Thymus (tissue), 11 donors: ENCODE results near the gene RASSF8. TPM values are rescaled to one million over a fixed set of nuclear protein-coding genes. Genes with fewer than 3 reads are reported as not detected.
"Not testable (repeated sequence)": the region's sequence is repeated elsewhere in the genome, so short reads cannot be mapped to it uniquely, and the experiment has no call there.

Source experiments
- DNase-seq, 9 donors: peaks; one replicate each; pipeline ENCODE4 v3.0.0-alpha.2; 2013; ENCODE audit warnings: low spot score in 9 of 9, low read depth in 6 of 9, missing footprints in 1 of 9
- H3K27ac ChIP-seq, 2 donors: one replicate each; pipeline ENCODE4 v1.5.1; 2013; ENCODE audit warnings: control low read depth in 1 of 2, low read depth in 1 of 2, low read length in 1 of 2, mild to moderate bottlenecking in 1 of 2, moderate library complexity in 1 of 2
- H3K27me3 ChIP-seq, 2 donors: one replicate each; pipeline ENCODE4 v1.5.1; 2013; ENCODE audit warnings: low read length in 1 of 2; ENCODE audit not compliant: control insufficient read depth in 2 of 2, insufficient read depth in 1 of 2
- H3K36me3 ChIP-seq, 2 donors: one replicate each; pipeline ENCODE4 v1.5.1; 2013; ENCODE audit warnings: low read length in 1 of 2, mild to moderate bottlenecking in 1 of 2, moderate library complexity in 1 of 2; ENCODE audit not compliant: control insufficient read depth in 2 of 2, insufficient read depth in 2 of 2
- H3K4me1 ChIP-seq, 2 donors: one replicate each; pipeline ENCODE4 v1.5.1; 2013; ENCODE audit warnings: low read length in 2 of 2; ENCODE audit not compliant: control insufficient read depth in 2 of 2, insufficient read depth in 2 of 2
- H3K4me3 ChIP-seq, 2 donors: one replicate each; pipeline ENCODE4 v1.5.1; 2013; ENCODE audit warnings: low read length in 2 of 2, control low read depth in 1 of 2, mild to moderate bottlenecking in 1 of 2
- H3K9me3 ChIP-seq, 2 donors: one replicate each; pipeline ENCODE4 v1.5.1; 2013; ENCODE audit warnings: low read length in 1 of 2, mild to moderate bottlenecking in 1 of 2; ENCODE audit not compliant: control insufficient read depth in 2 of 2, insufficient read depth in 1 of 2
- WGBS: extraction: QIAGEN DNeasy Blood & Tissue Kit; methylation state at CpG from one replicate; pipeline ENCODE4 v1.1.7; 2013; 5-methylcytosine and 5-hydroxymethylcytosine counted together
- polyA plus RNA-seq: library from polyadenylated mRNA; stranded (reverse); fragments of 200-250 nt; gene quantifications from one replicate; pipeline ENCODE4 v1.2.3, GENCODE V29; 2013
- total RNA-seq: library from RNA; stranded (reverse); fragments of 120-200 nt; gene quantifications from one replicate; pipeline ENCODE4 v1.2.4, GENCODE V29; 2013
- donor health status: healthy.

Gene RASSF8
- total and polyA plus RNA-seq, 2 donors, result 6.4 to 15.3 TPM

- Histone ChIP-seq H3K9me3 (no peaks in the 10 kb centered on the region), H3K4me3 (no peak overlapping the region), H3K36me3 (no peaks in the 10 kb centered on the region), H3K4me1 (no peaks in the 10 kb centered on the region), H3K27me3 (no peaks in the 10 kb centered on the region), H3K27ac (no peak overlapping the region)
- 83% methylated on average over 4 of the region's 4 CpGs for WGBS
- DNase-seq, result no peak
Measured at GRCh38 chr12:26052652-26053051, 94.2 kb downstream of the RASSF8 start.

GRCh38 chr12:26054383-26054782 lies 95.9 kb downstream of the RASSF8 start:
- H3K9me3 ChIP-seq, result no peaks in the 10 kb centered on the region
- H3K36me3 ChIP-seq, result no peaks in the 10 kb centered on the region
- H3K4me1 ChIP-seq, result no peaks in the 10 kb centered on the region
- no peaks in the 10 kb centered on the region for H3K27me3 ChIP-seq
- WGBS, result 96% methylated on average over 4 of the region's 4 CpGs
- DNase-seq, result no peak
- H3K4me3 ChIP-seq, result no peak overlapping the region
- H3K27ac ChIP-seq, result no peak overlapping the region

GRCh38 chr12:26055087-26055486 lies 96.6 kb downstream of the RASSF8 start:
- Histone ChIP-seq H3K9me3 (no peaks in the 10 kb centered on the region), H3K4me3 (no peak overlapping the region), H3K4me1 (no peaks in the 10 kb centered on the region), H3K27ac (no peak overlapping the region), H3K36me3 (no peaks in the 10 kb centered on the region), H3K27me3 (no peaks in the 10 kb centered on the region)
- no peak for DNase-seq
- 97% methylated on average over 2 of the region's 2 CpGs for WGBS

- Histone ChIP-seq H3K4me3 (no peak overlapping the region), H3K4me1 (no peaks in the 10 kb centered on the region), H3K27me3 (no peaks in the 10 kb centered on the region), H3K36me3 (no peaks in the 10 kb centered on the region), H3K9me3 (no peaks in the 10 kb centered on the region), H3K27ac (no peak overlapping the region)
- WGBS, result 88% methylated on average over 1 of the region's 1 CpG
- no peak for DNase-seq
Measured at GRCh38 chr12:26056335-26056734, 97.9 kb downstream of the RASSF8 start.

GRCh38 chr12:26057271-26057670 lies 98.8 kb downstream of the RASSF8 start:
- not testable (repeated sequence) for H3K27ac ChIP-seq, H3K9me3 ChIP-seq

GRCh38 chr12:26058308-26058707 lies 99.8 kb downstream of the RASSF8 start:
- no peaks in the 10 kb centered on the region for H3K9me3 ChIP-seq
- no peaks in the 10 kb centered on the region for H3K4me1 ChIP-seq
- no peaks in the 10 kb centered on the region for H3K27me3 ChIP-seq
- WGBS, result 94% methylated on average over 8 of the region's 8 CpGs
- H3K27ac ChIP-seq, result no peak overlapping the region
- H3K36me3 ChIP-seq, result no peaks in the 10 kb centered on the region
- DNase-seq, result no peak
- no peak overlapping the region for H3K4me3 ChIP-seq

More at GRCh38 chr12:26057271-26057670, 98.8 kb downstream of the RASSF8 start:
- not testable (repeated sequence) for H3K36me3 ChIP-seq, DNase-seq, H3K4me3 ChIP-seq, H3K27me3 ChIP-seq, H3K4me1 ChIP-seq
- WGBS, result 99% methylated on average over 6 of the region's 6 CpGs

- Histone ChIP-seq H3K27me3 (no peaks in the 10 kb centered on the region), H3K4me3 (no peak overlapping the region), H3K9me3 (no peaks in the 10 kb centered on the region), H3K4me1 (no peaks in the 10 kb centered on the region), H3K27ac (no peak overlapping the region), H3K36me3 (no peaks in the 10 kb centered on the region)
- no peak for DNase-seq
- WGBS, result 93% methylated on average over 1 of the region's 1 CpG
Measured at GRCh38 chr12:26058818-26059217, 100.3 kb downstream of the RASSF8 start.

GRCh38 chr12:26062006-26062405 lies 103.5 kb downstream of the RASSF8 start:
- DNase-seq, result no peak
- no peak overlapping the region for H3K27ac ChIP-seq
- no peaks in the 10 kb centered on the region for H3K9me3 ChIP-seq
- no peaks in the 10 kb centered on the region for H3K4me1 ChIP-seq
- WGBS, result 96% methylated on average over 3 of the region's 3 CpGs
- no peak overlapping the region for H3K4me3 ChIP-seq
- no peaks in the 10 kb centered on the region for H3K27me3 ChIP-seq
- H3K36me3 ChIP-seq, result no peaks in the 10 kb centered on the region

- Histone ChIP-seq H3K36me3 (no peaks in the 10 kb centered on the region), H3K27ac (no peak overlapping the region), H3K4me1 (no peaks in the 10 kb centered on the region), H3K4me3 (no peak overlapping the region), H3K9me3 (no peaks in the 10 kb centered on the region), H3K27me3 (no peaks in the 10 kb centered on the region)
- WGBS, result 75% methylated on average over 4 of the region's 4 CpGs
- no peak for DNase-seq
Measured at GRCh38 chr12:26062566-26062965, 104.1 kb downstream of the RASSF8 start.

GRCh38 chr12:26065451-26065850 lies 107.0 kb downstream of the RASSF8 start:
- 98% methylated on average over 5 of the region's 5 CpGs for WGBS
- no peaks in the 10 kb centered on the region for H3K9me3 ChIP-seq

More at GRCh38 chr12:26065451-26065850, 107.0 kb downstream of the RASSF8 start:
- H3K36me3 ChIP-seq, result no peaks in the 10 kb centered on the region
- no peaks in the 10 kb centered on the region for H3K27me3 ChIP-seq
- no peak overlapping the region for H3K4me3 ChIP-seq
- no peaks in the 10 kb centered on the region for H3K4me1 ChIP-seq
- no peak for DNase-seq
- H3K27ac ChIP-seq, result no peak overlapping the region
